GM19023 (cell line): ENCODE results near the gene CLDN20.

Source experiments
- ATAC-seq: cut with Tn5 transposase; IDR thresholded peaks from one replicate; pipeline ENCODE4 v1.9.1; 2021; ENCODE audit warnings: mild to moderate bottlenecking, moderate library complexity; ENCODE audit not compliant: unreplicated experiment

Gene CLDN20

GRCh38 chr6:155244434-155244833, 19.4 kb upstream of the CLDN20 start:
- ATAC-seq = no peak

- no peak for ATAC-seq
Observed at GRCh38 chr6:155245193-155245592, 18.6 kb upstream of the CLDN20 start.

GRCh38 chr6:155245831-155246230, 18.0 kb upstream of the CLDN20 start:
- no peak for ATAC-seq

- no peak for ATAC-seq
Observed at GRCh38 chr6:155246825-155247224, 17.0 kb upstream of the CLDN20 start.

GRCh38 chr6:155247618-155248007, 16.2 kb upstream of the CLDN20 start:
- no peak for ATAC-seq

GRCh38 chr6:155248008-155249001, 15.5 kb upstream of the CLDN20 start:
- ATAC-seq = no peak

- ATAC-seq = no peak
Observed at GRCh38 chr6:155250701-155251381, 13.0 kb upstream of the CLDN20 start.

- ATAC-seq = no peak
Observed at GRCh38 chr6:155252581-155252980, 11.2 kb upstream of the CLDN20 start.

GRCh38 chr6:155253337-155253736, 10.5 kb upstream of the CLDN20 start:
- no peak for ATAC-seq

- ATAC-seq = no peak
Observed at GRCh38 chr6:155254139-155254538, 9.7 kb upstream of the CLDN20 start.

- no peak for ATAC-seq
Observed at GRCh38 chr6:155256122-155256795, 7.6 kb upstream of the CLDN20 start.

- no peak for ATAC-seq
Observed at GRCh38 chr6:155257796-155258195, 6.0 kb upstream of the CLDN20 start.

- ATAC-seq = no peak
Observed at GRCh38 chr6:155259204-155259603, 4.6 kb upstream of the CLDN20 start.

- ATAC-seq = no peak
Observed at GRCh38 chr6:155259897-155260296, 3.9 kb upstream of the CLDN20 start.

GRCh38 chr6:155260686-155261085, 3.1 kb upstream of the CLDN20 start:
- ATAC-seq = peak; percentile 58

GRCh38 chr6:155261111-155261900, 2.5 kb upstream of the CLDN20 start:
- no peak for ATAC-seq

- ATAC-seq = no peak
Observed at GRCh38 chr6:155262655-155263054, 1.2 kb upstream of the CLDN20 start.

- ATAC-seq = no peak
Observed at GRCh38 chr6:155264693-155265320, 994 bp downstream of the CLDN20 start.

GRCh38 chr6:155265843-155266535, 2.2 kb downstream of the CLDN20 start:
- ATAC-seq = no peak

- no peak for ATAC-seq
Observed at GRCh38 chr6:155267411-155267810, 3.6 kb downstream of the CLDN20 start.
